Inflammatory macrophage (primary cell): ENCODE measurements around the gene DPEP2.
"Not testable (repeated sequence)": the region's sequence is repeated elsewhere in the genome, so short reads cannot be mapped to it uniquely, and the experiment has no call there.

ENCODE experiments used
- DNase-seq, 2 donors: peaks; one replicate each; pipeline ENCODE4 v3.0.0-alpha.2; 2020 to 2022

DPEP2 gene

GRCh38 chr16:67953641-67954375 is 45.5 kb downstream of the DPEP2 start:
- no peak for DNase-seq

GRCh38 chr16:67951485-67951884 is 47.8 kb downstream of the DPEP2 start:
- no peak for DNase-seq

GRCh38 chr16:67950335-67950843 is 48.9 kb downstream of the DPEP2 start:
- DNase-seq, result no peak

- DNase-seq, result no peak
Measured at GRCh38 chr16:67949645-67950044, 49.6 kb downstream of the DPEP2 start.

GRCh38 chr16:67948015-67948414 is 51.3 kb downstream of the DPEP2 start:
- no peak for DNase-seq

GRCh38 chr16:67946966-67947558 is 52.2 kb downstream of the DPEP2 start:
- no peak for DNase-seq

GRCh38 chr16:67946128-67946569 is 53.1 kb downstream of the DPEP2 start:
- DNase-seq, result no peak

- DNase-seq, result no peak
Measured at GRCh38 chr16:67945392-67945933, 53.8 kb downstream of the DPEP2 start.

- no peak for DNase-seq
Measured at GRCh38 chr16:67944690-67945391, 54.4 kb downstream of the DPEP2 start.

- DNase-seq, result no peak
Measured at GRCh38 chr16:67943619-67944504, 55.4 kb downstream of the DPEP2 start, which contains the start of gene LCAT. Gene LCAT, minus strand, starts transcription at chr16:67944120. Its CDS starts 19 bp downstream, at chr16:67944101.

- DNase-seq, result no peak
Measured at GRCh38 chr16:67943256-67943618, 56.0 kb downstream of the DPEP2 start.

GRCh38 chr16:67942510-67943255 is 56.6 kb downstream of the DPEP2 start:
- no peak for DNase-seq

GRCh38 chr16:67942200-67942509 is 57.1 kb downstream of the DPEP2 start:
- DNase-seq, result peak; percentile 17 to 40

- DNase-seq, result no peak
Measured at GRCh38 chr16:67941469-67942199, 57.6 kb downstream of the DPEP2 start.

GRCh38 chr16:67940446-67941089 is 58.7 kb downstream of the DPEP2 start:
- DNase-seq, result no peak

GRCh38 chr16:67939507-67940445 is 59.5 kb downstream of the DPEP2 start:
- DNase-seq, result peak; percentile 26 to 56

- DNase-seq, result not testable (repeated sequence)
Measured at GRCh38 chr16:67937713-67938112, 61.6 kb downstream of the DPEP2 start.
